Measurements from ENCODE around the gene SGTA. TPM values are rescaled to one million over a fixed set of nuclear protein-coding genes. Genes with fewer than 3 reads are reported as not detected.
A peak's percentile ranks its signal among the peaks of the same experiment; 100 is the strongest.

Gene SGTA
- total RNA-seq, 2 donors from 2014 or later = 52.3 to 60.9 TPM

GRCh38 chr19:2739602-2740313, 43.3 kb downstream of the SGTA start, which contains the start of gene SLC39A3:
Gene SLC39A3 (minus strand): TSS chr19:2740017. CDS start chr19:2737257, 2,760 bp downstream.
- peak within 1 kb of the TSS; percentile 88 to 98 for H3K4me3 ChIP-seq
- H3K27ac ChIP-seq = peak within 1 kb of the TSS; percentile 63 to 82
- no peaks in the 10 kb centered on the region for H3K9me3 ChIP-seq

GRCh38 chr19:2736550-2737190, 46.4 kb downstream of the SGTA start:
- Histone ChIP-seq H3K36me3 (peaks cover 15% of the 10 kb centered on the region), H3K27ac (no peak overlapping the region), H3K27me3 (no peaks in the 10 kb centered on the region), H3K4me1 (peaks cover 0 to 8% of the 10 kb centered on the region in 2 donors), H3K4me3 (no peak overlapping the region), H3K9me3 (no peaks in the 10 kb centered on the region)
- DNase-seq (ENCODE audit: low spot score) = no peak
- TF ChIP-seq CTCF (IDR thresholded peaks at IDR 0.05) = no peak

More at GRCh38 chr19:2739602-2740313, 43.3 kb downstream of the SGTA start, which contains the start of gene SLC39A3:
- Histone ChIP-seq H3K36me3 (peaks cover 15% of the 10 kb centered on the region), H3K4me1 (peaks cover 0 to 8% of the 10 kb centered on the region in 2 donors), H3K27me3 (no peaks in the 10 kb centered on the region)
- TF ChIP-seq CTCF (IDR thresholded peaks at IDR 0.05) = peak; percentile 20 to 34
- DNase-seq (ENCODE audit: low spot score) = peak; percentile 97

GRCh38 chr19:2735374-2735773, 47.7 kb downstream of the SGTA start:
- no peak overlapping the region for H3K4me3 ChIP-seq
- H3K4me1 ChIP-seq = peaks cover 0 to 8% of the 10 kb centered on the region in 2 donors
- H3K27ac ChIP-seq = no peak overlapping the region
- H3K36me3 ChIP-seq = peaks cover 15% of the 10 kb centered on the region
- H3K27me3 ChIP-seq = no peaks in the 10 kb centered on the region
- DNase-seq (ENCODE audit: low spot score) = no peak
- no peak for TF ChIP-seq CTCF (IDR thresholded peaks at IDR 0.05)
- no peaks in the 10 kb centered on the region for H3K9me3 ChIP-seq

GRCh38 chr19:2734589-2735288, 48.3 kb downstream of the SGTA start:
- no peak for DNase-seq (ENCODE audit: low spot score)
- H3K4me3 ChIP-seq = no peak overlapping the region
- TF ChIP-seq CTCF (IDR thresholded peaks at IDR 0.05) = no peak
- peaks cover 15% of the 10 kb centered on the region for H3K36me3 ChIP-seq
- H3K27ac ChIP-seq = no peak overlapping the region
- H3K9me3 ChIP-seq = no peaks in the 10 kb centered on the region
- H3K4me1 ChIP-seq = peaks cover 0 to 8% of the 10 kb centered on the region in 2 donors
- no peaks in the 10 kb centered on the region for H3K27me3 ChIP-seq

GRCh38 chr19:2733930-2734588, 49.0 kb downstream of the SGTA start:
- Histone ChIP-seq H3K9me3 (no peaks in the 10 kb centered on the region), H3K36me3 (peaks cover 15% of the 10 kb centered on the region), H3K4me1 (peaks cover 0 to 2% of the 10 kb centered on the region in 2 donors), H3K27me3 (no peaks in the 10 kb centered on the region), H3K27ac (no peak overlapping the region), H3K4me3 (no peak overlapping the region)
- no peak for TF ChIP-seq CTCF (IDR thresholded peaks at IDR 0.05)
- DNase-seq (ENCODE audit: low spot score) = no peak

All from right atrium auricular region (tissue), 2 donors.